NCI-H2029 treated with DMSO at 0.1 percent for 48 hours (cell line): Measurements from ENCODE around the gene CHRNA4.
"Not testable (repeated sequence)": the region's sequence is repeated elsewhere in the genome, so short reads cannot be mapped to it uniquely, and the experiment has no call there.

Experiments used
- DNase-seq: peaks from one replicate; lab custom pipeline; 2025; lab: John Stamatoyannopoulos, UW

Gene CHRNA4

DNA sequence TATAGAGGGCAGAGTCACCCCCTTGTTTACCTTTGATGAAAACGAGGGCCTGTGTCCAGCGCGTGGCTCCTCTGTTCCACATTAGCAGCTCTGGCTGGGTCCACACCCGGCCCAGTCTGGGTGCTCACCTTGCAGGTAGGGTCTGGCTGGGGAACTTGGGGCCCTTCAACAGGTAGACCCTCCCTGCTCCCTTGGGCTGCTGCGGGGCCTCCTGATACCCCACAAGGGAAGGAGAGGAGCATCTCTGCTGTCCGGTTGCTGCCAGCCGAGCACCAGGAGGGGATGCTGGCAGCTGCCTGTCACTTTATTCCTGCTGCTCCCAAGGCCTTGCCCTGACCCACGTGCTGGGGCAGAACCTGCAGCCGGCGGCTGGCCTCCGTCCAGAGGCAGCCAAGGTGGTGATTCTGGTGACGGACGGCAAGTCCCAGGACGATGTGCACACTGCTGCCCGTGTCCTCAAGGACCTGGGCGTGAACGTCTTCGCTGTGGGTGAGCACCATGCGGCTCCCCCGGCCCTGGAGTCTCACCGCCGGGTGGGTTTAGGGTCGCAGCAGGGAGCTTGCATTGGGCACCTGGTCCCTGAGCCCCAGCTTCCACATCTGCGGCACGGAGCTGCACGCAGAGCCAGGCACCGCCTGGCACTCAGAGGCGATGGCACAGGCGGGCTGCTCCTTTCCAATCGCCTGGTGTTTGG is 52.8 kb downstream of the CHRNA4 start:
- DNase-seq, result no peak

DNA sequence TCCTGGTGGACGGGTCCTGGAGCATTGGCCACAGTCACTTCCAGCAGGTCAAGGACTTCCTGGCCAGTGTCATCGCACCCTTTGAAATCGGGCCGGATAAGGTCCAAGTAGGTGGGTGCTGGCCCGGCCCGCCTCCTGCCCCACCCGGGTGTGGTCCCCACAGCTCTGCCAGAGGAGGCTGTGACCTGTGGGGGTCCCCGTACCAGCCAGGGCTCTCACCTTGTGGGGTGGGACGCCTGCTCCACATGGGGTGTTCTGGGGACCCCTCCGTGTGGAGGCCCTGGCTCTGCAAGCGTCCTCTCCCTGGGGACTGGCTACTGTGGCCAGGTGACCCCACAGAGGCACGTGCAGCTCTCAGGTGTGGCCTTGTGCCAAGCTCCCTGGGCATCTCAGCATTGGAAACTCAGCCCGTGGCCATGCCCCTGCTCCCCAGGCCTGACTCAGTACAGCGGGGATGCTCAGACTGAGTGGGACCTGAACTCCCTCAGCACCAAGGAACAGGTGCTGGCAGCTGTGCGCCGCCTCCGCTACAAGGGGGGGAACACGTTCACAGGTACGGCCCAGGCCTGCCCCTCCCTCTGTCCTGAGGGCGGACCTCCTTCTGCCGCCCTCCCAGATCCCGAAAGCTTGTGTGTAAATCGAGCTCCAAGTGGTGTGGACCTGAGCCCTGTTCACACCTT is 53.5 kb downstream of the CHRNA4 start:
- DNase-seq, result no peak

DNA sequence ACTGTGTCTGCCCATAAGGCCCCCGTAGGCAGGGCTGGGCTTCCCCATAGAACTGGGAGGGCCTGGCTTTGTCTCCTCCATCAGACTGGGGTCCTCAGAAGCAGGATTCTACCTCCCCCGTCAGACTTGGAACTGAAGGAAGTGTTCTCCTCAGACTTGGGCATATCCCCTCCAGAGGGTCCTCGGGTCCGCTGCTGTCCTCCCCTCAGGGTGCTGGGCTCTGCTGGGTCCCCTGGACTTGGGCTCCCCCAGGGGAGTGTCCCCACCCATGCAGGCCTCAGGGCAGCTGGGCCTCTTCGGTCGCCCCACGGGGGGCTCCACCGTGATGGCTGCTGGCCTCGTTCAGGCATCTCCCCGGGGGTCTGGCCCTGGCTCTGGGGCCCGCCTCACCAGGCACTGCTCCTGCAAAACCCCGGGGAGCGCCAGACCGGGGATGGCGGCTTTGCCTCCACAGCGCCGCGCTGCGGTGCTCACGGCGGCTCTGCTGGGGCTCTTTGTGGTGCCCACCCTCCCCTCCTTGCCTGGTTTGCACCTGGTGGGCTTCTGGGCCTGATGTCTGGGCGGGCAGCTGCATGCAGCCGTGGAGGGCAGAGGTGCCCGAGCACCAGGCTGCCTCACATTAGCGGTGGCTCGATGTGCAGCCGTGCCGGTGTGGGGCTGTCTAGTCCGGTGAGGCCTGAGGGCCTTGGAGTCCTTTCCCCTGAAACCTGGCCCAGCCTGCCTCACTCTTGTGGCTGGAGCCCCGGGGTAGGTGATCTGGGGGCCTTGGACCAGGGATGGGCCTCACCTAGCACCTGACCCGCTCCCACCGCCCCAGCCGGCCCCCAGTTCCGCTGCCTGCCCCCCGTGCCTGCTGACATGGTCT is 54.2 kb downstream of the CHRNA4 start:
- no peak for DNase-seq

DNA sequence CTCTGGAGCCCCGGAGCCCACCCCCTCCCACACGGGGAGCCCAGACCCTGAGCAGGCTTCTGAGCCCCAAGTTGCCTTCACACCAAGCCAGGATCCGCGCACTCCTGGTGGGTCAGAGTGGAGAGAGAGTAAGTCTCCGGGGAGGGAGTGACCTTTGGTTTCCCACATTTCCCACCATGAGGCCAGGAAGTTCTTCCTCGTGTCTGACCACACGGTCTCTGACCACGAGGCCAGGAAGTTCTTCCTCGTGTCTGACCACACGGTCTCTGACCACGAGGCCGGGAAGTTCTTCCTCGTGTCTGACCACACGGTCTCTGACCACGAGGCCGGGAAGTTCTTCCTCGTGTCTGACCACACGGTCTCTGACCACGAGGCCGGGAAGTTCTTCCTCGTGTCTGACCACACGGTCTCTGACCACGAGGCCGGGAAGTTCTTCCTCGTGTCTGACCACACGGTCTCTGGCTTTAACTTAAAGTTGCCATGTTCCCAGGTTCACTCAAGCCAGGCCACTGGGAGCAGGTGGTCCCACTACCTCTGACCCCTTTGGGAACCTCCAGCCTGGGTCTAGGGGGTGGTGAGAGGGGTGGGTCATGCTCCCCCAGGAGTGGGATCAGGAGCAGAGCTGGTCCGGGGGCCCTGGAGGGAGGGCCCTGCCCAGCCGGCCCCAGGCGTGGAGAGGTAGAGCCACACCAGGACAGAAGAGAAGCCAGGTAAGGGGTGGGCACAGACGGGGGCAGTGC is 55.0 kb downstream of the CHRNA4 start:
- not testable (repeated sequence) for DNase-seq

DNA sequence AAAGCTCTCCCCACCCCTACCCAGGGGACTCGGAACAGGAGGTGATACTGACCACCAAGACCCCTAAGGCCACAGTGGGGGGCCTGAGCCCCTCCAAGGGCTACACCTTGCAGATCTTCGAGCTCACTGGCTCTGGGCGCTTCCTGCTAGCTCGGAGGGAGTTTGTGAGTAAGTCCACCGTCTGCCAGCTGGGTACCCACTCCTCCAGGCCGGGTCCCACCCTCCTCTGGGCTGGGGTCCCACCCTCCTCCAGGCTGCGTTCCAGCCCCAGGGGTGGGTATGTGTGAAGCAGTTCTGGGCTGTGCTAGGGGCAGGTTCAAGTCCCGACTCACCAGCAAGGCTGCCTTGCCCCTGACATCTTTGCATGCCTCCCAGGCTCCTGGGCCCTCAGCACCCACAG is 55.8 kb downstream of the CHRNA4 start:
- no peak for DNase-seq

DNA sequence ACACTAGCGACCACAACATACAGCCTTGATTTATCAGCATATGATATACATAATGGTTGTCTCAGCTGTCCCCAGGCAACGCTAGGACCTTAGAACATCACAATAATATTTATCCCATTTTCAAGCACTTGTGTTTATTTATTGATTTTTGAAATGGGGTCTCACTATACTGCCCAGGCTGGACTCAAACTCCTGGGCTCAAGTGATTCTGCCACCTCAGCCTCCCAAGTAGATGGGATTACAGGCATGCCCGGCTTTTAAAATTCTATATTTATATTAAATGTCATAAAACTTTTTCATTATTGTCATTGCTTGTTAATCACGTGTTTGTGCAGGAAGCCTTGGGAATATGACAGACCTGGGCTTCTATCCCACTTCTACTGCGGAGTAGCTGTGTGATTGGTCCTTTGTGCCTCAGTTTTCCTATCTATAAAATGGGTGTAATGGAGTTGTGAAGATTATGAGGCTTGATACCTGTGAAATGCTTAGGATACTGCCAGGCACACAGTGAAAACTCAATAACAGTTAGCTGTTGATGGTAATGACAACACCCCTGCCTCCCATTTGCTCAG is 58.0 kb downstream of the CHRNA4 start:
- DNase-seq, result no peak

DNA sequence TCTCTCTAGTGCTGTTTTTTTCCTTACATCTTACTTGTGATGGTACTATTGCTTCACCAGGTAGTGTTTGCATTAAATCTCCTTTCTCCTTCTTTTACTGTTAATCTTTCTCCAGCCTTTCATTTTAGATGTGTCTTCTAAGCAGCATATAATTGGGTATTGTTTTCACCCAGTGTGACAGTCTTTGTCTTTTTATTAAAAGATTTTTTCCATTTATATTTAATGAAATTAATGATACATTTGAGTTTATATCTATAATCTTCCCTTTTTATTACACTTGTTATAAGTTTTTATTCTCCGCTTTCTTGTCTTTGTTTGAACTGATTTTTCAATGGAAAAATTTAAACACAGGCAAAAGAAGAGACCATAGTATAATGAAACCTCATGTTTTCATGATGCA is 59.5 kb downstream of the CHRNA4 start:
- no peak for DNase-seq

DNA sequence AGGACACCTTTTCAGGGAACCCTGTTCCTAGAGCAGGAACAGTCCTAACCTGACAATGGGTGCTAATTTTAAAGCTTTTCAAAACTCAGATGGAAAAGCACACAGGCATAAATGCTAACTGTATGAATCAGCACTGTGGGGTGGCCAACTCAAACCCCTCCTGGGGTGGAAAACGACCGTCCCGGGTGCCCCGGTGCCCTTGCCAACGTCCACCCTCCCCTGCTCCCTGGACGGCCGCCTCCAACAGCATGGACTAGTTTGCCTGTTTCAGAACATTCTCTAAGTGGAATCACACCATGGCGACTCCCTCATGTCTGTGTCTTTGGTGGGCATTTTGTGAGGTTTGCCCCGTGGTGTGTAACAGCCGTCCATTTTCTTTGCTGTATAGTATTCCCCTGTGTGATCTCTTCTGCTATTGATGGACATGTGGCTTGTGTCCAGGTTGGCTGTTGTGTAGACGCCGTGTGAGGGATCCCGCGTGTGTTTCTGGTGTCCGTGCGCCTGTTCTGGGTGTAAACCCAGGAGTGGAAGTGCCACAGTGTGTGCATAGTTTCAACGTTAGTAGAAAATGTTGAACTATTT is 62.3 kb downstream of the CHRNA4 start:
- DNase-seq, result no peak

DNA sequence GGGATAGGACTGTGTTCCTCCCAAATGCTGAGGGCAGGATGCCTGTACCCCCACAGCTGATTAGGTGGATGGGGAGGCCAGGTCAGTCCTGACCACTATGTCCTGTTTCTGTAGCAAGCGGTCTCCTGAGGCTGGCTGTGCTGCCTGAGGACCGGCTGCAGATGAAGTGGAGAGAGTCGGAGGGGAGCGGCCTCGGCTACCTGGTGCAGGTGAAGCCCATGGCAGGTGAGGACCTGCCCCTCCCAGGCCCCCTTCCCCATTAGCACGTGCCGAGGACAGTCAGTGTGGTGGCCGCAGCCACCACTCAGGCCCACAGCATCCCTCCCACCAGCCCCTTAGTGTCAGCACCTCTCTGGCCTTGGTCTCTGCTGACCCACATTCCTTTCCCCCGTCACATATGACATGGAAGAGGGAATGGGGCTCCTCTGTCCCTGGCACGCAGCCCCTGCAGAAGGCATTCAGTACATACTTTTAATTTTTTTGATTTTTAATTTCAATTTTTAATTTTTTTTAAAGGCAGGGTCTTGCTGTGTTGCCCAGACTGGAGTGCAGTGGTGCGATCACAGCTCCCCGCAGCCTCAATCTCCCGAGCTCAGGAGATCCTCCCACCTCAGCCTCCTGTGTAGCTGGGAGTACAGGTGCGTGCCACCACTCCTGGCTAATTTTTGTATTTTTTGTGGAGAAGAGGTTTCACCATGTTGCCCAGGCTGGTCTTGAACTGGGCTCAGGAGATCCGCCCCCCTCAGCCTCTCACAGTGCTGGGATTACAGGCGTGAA is 63.2 kb downstream of the CHRNA4 start:
- DNase-seq, result no peak

DNA sequence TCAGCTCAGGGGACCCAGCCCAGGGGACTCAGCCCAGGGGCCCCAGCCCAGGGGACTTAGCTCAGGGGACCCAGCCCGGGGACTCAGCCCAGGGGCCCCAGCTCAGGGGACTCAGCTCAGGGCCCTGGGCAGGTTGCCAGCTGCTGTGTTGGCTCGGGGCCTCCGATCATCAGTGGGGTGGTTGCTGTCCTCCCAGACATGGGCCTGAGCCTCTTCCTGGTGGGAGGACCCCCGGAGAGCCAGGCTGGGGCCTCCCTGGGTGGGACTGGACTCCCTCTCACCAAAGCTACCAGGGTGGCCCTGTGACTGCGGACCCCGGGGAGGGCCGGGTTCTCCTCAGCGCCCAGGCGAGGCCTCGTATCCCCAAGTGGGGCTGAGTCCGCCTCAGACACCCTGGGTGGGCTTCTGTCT is 63.8 kb downstream of the CHRNA4 start:
- no peak for DNase-seq

DNA sequence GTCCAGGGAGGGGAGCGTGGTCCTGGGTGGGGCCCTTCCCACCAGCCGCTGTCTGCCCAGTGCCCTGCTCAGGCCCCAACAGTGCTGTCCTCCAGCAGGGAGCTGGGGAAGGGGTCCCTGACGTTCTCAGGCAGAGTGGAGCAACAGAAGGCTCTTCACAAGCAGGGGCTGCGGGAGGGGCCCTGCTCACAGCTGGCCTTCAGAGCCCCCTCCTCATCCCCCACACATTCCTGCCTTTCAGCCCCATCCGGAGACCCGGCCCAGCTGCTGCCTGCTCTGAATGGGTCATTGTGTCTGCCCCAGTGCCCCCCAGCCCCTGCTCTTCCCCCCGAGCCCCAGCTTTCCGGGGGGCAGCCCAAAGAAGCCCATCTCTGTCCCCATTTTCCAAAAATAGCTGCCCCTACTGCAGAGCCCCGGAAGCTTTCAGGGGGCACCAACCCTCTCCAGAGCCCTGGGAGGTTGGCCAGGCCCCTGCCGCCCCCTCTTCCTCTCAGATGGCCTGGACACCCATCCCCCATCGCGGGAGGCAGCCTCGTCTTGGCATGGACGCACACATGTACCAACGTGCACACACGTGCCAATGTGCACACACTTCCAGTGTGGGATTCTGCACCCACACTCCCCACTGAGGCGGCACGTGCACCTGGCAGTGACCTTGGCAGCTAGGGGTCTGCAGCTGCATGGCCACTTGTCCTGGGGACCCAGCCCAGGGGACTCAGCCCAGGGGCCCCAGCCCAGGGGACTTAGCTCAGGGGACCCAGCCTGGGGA is 64.4 kb downstream of the CHRNA4 start:
- no peak for DNase-seq

DNA sequence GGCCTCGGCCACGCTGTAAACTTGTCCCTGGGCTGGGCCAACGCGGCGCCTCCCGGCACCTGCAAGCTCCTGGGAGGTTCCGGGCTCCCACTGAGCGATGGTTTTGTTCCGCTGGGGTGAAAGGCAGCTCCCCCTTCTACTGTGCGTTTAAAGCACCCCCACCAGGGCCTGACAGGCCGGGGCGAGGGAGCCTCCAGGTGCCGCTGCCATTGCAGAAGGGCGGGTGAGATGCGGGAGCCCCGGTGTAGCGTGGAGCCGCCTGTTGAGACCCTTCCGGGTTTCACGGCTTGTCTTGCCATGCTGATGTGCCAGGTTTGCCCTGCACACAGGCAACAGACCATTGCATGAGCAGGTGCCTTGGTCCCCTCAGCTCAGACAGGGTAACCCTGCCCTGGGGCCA is 65.3 kb downstream of the CHRNA4 start:
- no peak for DNase-seq

DNA sequence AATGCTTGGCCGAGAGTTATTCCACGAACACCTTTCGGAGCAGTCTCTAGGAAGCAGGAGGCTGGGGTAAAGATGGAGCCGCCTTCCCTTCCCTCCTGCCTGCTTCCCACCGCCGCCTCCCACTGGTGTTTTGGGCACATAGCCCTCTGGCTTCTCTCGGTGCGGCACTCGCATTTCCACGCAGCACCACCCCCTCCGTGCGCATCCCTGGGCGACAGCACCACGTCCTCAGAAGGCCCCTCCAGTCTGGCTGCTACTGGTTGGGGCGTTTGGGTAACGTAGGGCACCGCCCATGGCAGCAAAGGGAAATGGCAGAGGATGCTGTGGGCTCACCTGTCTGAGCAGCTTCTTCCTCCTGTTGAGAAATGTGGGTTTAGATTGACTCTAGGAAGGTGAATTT is 65.7 kb downstream of the CHRNA4 start:
- no peak for DNase-seq

DNA sequence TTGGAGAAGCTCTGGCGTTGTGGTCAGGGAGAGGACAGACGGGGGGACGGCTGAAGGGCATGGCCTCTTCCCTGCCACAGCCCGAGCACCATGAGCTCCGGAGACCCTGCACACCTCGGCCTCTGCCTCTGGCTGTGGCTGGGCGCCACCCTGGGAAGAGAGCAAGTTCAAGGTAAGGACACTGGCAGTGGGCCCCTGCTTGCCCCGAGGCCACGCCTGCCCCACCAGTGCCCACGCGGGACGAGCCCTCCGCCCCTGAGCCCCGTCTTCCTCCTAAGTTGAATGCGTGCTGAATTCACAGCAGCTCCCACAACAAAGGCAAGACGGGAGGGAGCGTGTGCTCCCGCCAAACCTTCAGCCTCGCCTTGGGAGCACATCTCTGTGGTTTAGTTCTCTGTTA is 66.1 kb downstream of the CHRNA4 start:
- DNase-seq, result no peak

DNA sequence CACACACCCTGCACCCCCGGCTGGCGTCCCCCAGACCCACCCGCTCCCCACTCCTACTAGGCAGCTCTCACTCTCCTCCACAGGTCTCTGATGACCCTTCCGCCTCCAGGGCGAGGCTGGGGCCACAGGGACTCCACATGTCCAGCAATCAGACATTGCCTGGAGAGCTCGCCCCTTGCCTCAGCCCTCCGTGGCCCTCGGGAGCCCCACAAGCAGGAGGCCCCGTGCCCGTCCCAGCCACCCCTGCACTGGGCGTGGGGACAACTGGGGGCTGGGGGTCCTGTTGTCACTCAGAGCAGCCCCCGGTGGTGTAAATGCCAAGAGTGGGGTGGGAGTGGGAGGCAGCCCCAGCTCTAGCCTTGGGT is 66.6 kb downstream of the CHRNA4 start:
- DNase-seq, result no peak

DNA sequence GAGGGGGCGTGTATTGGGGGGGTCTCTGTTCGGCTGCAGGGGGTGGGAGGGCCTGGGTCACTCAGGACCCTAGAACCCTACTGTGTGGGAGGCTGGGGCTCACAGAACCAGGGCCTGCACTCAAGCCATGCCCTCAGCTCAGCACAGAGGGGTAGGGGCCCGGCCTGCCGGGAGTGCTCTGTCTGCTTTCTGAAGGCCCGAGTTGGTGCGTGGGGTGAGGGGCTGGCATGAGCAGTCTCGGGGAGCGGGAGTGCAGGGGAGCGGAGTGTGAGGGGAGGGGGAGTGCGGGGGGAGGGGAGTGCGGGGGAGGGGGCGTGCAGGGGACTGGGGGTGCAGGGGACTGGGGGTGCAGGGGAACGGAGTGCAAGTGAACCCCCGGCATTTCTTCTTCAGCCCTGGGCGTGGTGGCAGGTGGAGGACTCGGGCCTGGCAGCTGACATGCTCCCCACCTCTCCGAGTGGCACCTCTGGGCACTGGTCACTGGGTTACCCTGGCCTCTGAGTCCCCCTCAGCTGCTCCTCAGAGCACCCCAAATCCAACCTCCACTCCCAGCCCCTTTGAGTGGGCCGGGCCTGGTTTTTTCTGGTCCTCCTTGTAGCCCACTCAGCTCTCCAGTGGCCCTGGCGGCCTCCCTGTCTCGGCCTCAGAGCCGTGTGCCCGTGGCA is 67.1 kb downstream of the CHRNA4 start:
- no peak for DNase-seq

DNA sequence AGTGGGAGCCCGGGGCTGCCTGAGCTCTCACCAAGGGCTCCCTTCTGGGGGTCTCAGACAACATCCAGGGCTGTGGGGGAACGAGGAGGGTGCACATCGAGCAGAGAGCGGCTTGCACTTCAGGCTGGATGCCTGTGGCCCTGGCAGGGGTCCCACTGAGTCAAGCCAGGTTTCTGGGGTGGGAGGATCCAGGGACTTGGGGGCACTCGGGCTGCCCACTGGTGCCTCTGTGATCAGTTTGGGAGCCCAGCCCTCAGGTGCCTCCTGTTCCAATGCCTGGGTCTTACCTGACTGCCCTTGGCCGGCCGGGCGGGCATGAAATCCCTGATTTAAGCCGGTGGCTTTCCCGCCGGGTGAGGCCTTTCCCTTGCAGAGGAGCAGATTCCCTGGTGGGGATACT is 67.7 kb downstream of the CHRNA4 start:
- DNase-seq, result no peak
